Lower leg skin (tissue), 3 donors: ENCODE results near the gene NKAIN2.

Source experiments
- CTCF ChIP-seq, 3 donors: fragments of 450-650 bp; IDR thresholded peaks; one replicate each; pipeline ENCODE4 v1.5.1; 2016; ENCODE audit warnings: antibody characterized with exemption in 3 of 3, mild to moderate bottlenecking in 3 of 3, moderate library complexity in 2 of 3
- POLR2A ChIP-seq, 2 donors: fragments of 450-650 bp; IDR thresholded peaks; one replicate each; pipeline ENCODE4 v1.6.1; 2016 to 2017; ENCODE audit warnings: antibody characterized with exemption in 2 of 2, mild to moderate bottlenecking in 1 of 2, moderate library complexity in 1 of 2

GRCh38 chr6:123821112-123821511 is 17.4 kb downstream of the NKAIN2 start:
- TF ChIP-seq POLR2A (IDR thresholded peaks at IDR 0.05) = no peak
- TF ChIP-seq CTCF (IDR thresholded peaks at IDR 0.05) = no peak
